Mammary epithelial cell (primary cell): ENCODE results near the gene SLC25A48.

Source experiments
- CTCF ChIP-seq, 2 donors: IDR thresholded peaks in 1 of 2; conservative IDR thresholded peaks in 1 of 2; 2 replicates each; pipeline ENCODE4 v1.5.1; 2011 to 2012; ENCODE audit warnings: inconsistent platforms in 2 of 2, low read length in 2 of 2, mild to moderate bottlenecking in 2 of 2, control low read depth in 1 of 2, low read depth in 1 of 2; ENCODE audit not compliant: insufficient read depth in 1 of 2; ENCODE audit errors: extremely low read depth in 1 of 2
- EZH2 ChIP-seq: IDR thresholded peaks from 2 replicates; pipeline ENCODE4 v1.6.1; 2012; ENCODE audit warnings: low read length, inconsistent platforms, borderline replicate concordance

GRCh38 chr5:135894789-135895188 is 60.3 kb downstream of the SLC25A48 start:
- TF ChIP-seq EZH2 (no peak), CTCF (conservative IDR thresholded peaks at IDR 0.05 in 1 of 2, IDR thresholded peaks at IDR 0.05 in 1 of 2; ENCODE audit: extremely low read depth in 1 of 2, insufficient read depth in 1 of 2, low read depth in 1 of 2, low read length in 2 of 2) (no peak)
